NCI-H446 treated with DMSO at 0.1 percent for 48 hours (cell line): ENCODE measurements around the gene OPRD1.
"Not testable (repeated sequence)": the region's sequence is repeated elsewhere in the genome, so short reads cannot be mapped to it uniquely, and the experiment has no call there.

ENCODE experiments used
- DNase-seq: peaks from one replicate; lab custom pipeline; 2025; lab: John Stamatoyannopoulos, UW

Gene OPRD1

GRCh38 chr1:28847207-28847606, 35.2 kb downstream of the OPRD1 start:
- DNase-seq: not testable (repeated sequence)

- no peak for DNase-seq
These were observed 36.4 kb downstream of the OPRD1 start for GRCh38 chr1:28848416-28848815.

GRCh38 chr1:28853093-28853742, 41.2 kb downstream of the OPRD1 start:
- no peak for DNase-seq

GRCh38 chr1:28854406-28854805, 42.4 kb downstream of the OPRD1 start:
- not testable (repeated sequence) for DNase-seq

- DNase-seq: no peak
These were observed 43.1 kb downstream of the OPRD1 start for GRCh38 chr1:28855046-28855445.

- DNase-seq: no peak
These were observed 43.5 kb downstream of the OPRD1 start for GRCh38 chr1:28855469-28855951.

- no peak for DNase-seq
These were observed 44.0 kb downstream of the OPRD1 start for GRCh38 chr1:28855969-28856368.

GRCh38 chr1:28860332-28861073, 48.5 kb downstream of the OPRD1 start:
- peak; percentile 64 for DNase-seq

- no peak for DNase-seq
These were observed 50.8 kb downstream of the OPRD1 start for GRCh38 chr1:28862571-28863403.

GRCh38 chr1:28864695-28865094, 52.7 kb downstream of the OPRD1 start:
- no peak for DNase-seq

- no peak for DNase-seq
These were observed 54.2 kb downstream of the OPRD1 start for GRCh38 chr1:28865997-28866650.

- DNase-seq: no peak
These were observed 55.9 kb downstream of the OPRD1 start for GRCh38 chr1:28867850-28868249.

- no peak for DNase-seq
These were observed 58.0 kb downstream of the OPRD1 start for GRCh38 chr1:28869952-28870351.

GRCh38 chr1:28871631-28872401, 59.8 kb downstream of the OPRD1 start:
- no peak for DNase-seq

- not testable (repeated sequence) for DNase-seq
These were observed 63.2 kb downstream of the OPRD1 start for GRCh38 chr1:28875134-28875533.

GRCh38 chr1:28877132-28877781, 65.3 kb downstream of the OPRD1 start:
- peak; percentile 36 for DNase-seq

GRCh38 chr1:28878796-28879195, 66.8 kb downstream of the OPRD1 start:
- DNase-seq: no peak

- DNase-seq: peak; percentile 77
These were observed 70.1 kb downstream of the OPRD1 start for GRCh38 chr1:28882009-28882628.

- no peak for DNase-seq
These were observed 71.3 kb downstream of the OPRD1 start for GRCh38 chr1:28883242-28883616.

- no peak for DNase-seq
These were observed 73.5 kb downstream of the OPRD1 start for GRCh38 chr1:28885472-28885877.
